Activated T-cell treated with anti-CD3 and anti-CD28 coated beads for 24 hours (primary cell): ENCODE results near the gene ERP27.

Source experiments
- DNase-seq: peaks from one replicate; pipeline ENCODE4 v3.0.0-alpha.2; 2020; ENCODE audit warnings: low read depth

ERP27 gene

GRCh38 chr12:14935031-14935430 is 3.3 kb downstream of the ERP27 start:
- DNase-seq = no peak

GRCh38 chr12:14934511-14934910 is 3.8 kb downstream of the ERP27 start:
- no peak for DNase-seq

- DNase-seq = no peak
Observed at GRCh38 chr12:14931791-14932560, 6.4 kb downstream of the ERP27 start.

GRCh38 chr12:14931359-14931758 is 7.0 kb downstream of the ERP27 start:
- no peak for DNase-seq

GRCh38 chr12:14930299-14930698 is 8.0 kb downstream of the ERP27 start:
- no peak for DNase-seq

GRCh38 chr12:14928931-14929330 is 9.4 kb downstream of the ERP27 start:
- DNase-seq = no peak

- no peak for DNase-seq
Observed at GRCh38 chr12:14927267-14927666, 11.1 kb downstream of the ERP27 start.

- no peak for DNase-seq
Observed at GRCh38 chr12:14924541-14924940, 13.8 kb downstream of the ERP27 start.

- no peak for DNase-seq
Observed at GRCh38 chr12:14923944-14924343, 14.4 kb downstream of the ERP27 start.

GRCh38 chr12:14921218-14921617 is 17.1 kb downstream of the ERP27 start:
- no peak for DNase-seq

GRCh38 chr12:14920475-14921126 is 17.7 kb downstream of the ERP27 start:
- DNase-seq = no peak

- DNase-seq = no peak
Observed at GRCh38 chr12:14919455-14919854, 18.9 kb downstream of the ERP27 start.

- DNase-seq = no peak
Observed at GRCh38 chr12:14915736-14916135, 22.6 kb downstream of the ERP27 start.

GRCh38 chr12:14913381-14913781 is 25.0 kb downstream of the ERP27 start:
- DNase-seq = no peak

- DNase-seq = no peak
Observed at GRCh38 chr12:14911131-14911530, 27.2 kb downstream of the ERP27 start.

- DNase-seq = peak; percentile 9
Observed at GRCh38 chr12:14910090-14910915, 28.0 kb downstream of the ERP27 start.

- no peak for DNase-seq
Observed at GRCh38 chr12:14907953-14908352, 30.4 kb downstream of the ERP27 start.

- no peak for DNase-seq
Observed at GRCh38 chr12:14906114-14906513, 32.2 kb downstream of the ERP27 start.

GRCh38 chr12:14905269-14906004 is 32.9 kb downstream of the ERP27 start:
- no peak for DNase-seq

- DNase-seq = no peak
Observed at GRCh38 chr12:14904854-14905253, 33.5 kb downstream of the ERP27 start.

GRCh38 chr12:14903386-14904098 is 34.8 kb downstream of the ERP27 start:
- no peak for DNase-seq
